Aorta (tissue), 5 donors: ENCODE results near the gene MMP2. TPM values are rescaled to one million over a fixed set of nuclear protein-coding genes. Genes with fewer than 3 reads are reported as not detected.

Experiments used
- ATAC-seq: fragments of 200-7000 bp; cut with Tn5 transposase; one replicate; pipeline ENCODE4 v1.9.1; 2022; ENCODE audit warnings: moderate library complexity; ENCODE audit not compliant: low FRiP score
- DNase-seq, 2 donors: peaks; one replicate each; pipeline ENCODE4 v3.0.0-alpha.2; 2020
- H3K27ac ChIP-seq, 2 donors: one replicate each; pipeline ENCODE4 v1.5.1; 2013; ENCODE audit warnings: low read length in 2 of 2, mild to moderate bottlenecking in 2 of 2, moderate library complexity in 2 of 2, control low read depth in 1 of 2, inconsistent platforms in 1 of 2, low read depth in 1 of 2
- H3K27me3 ChIP-seq, 2 donors: one replicate each; pipeline ENCODE4 v1.6.1; 2013; ENCODE audit warnings: control low read depth in 1 of 2, low read length in 1 of 2, mild to moderate bottlenecking in 1 of 2, moderate library complexity in 1 of 2; ENCODE audit not compliant: insufficient read depth in 2 of 2, control insufficient read depth in 1 of 2
- H3K36me3 ChIP-seq, 2 donors: one replicate each; pipeline ENCODE4 v1.6.1; 2013; ENCODE audit warnings: control low read depth in 1 of 2, low read length in 1 of 2, mild to moderate bottlenecking in 1 of 2; ENCODE audit not compliant: insufficient read depth in 2 of 2, control insufficient read depth in 1 of 2
- H3K4me1 ChIP-seq, 2 donors: one replicate each; pipeline ENCODE4 v1.6.1; 2013; ENCODE audit warnings: low read length in 2 of 2, control low read depth in 1 of 2, mild to moderate bottlenecking in 1 of 2, moderate library complexity in 1 of 2; ENCODE audit not compliant: insufficient read depth in 2 of 2, control insufficient read depth in 1 of 2
- H3K4me3 ChIP-seq, 2 donors: one replicate each; pipeline ENCODE4 v1.5.1; 2013; ENCODE audit warnings: low read length in 2 of 2, control low read depth in 1 of 2, mild to moderate bottlenecking in 1 of 2
- H3K9me3 ChIP-seq: one replicate; pipeline ENCODE4 v1.6.1; 2013; ENCODE audit warnings: mild to moderate bottlenecking, low read length; ENCODE audit not compliant: control insufficient read depth
- WGBS, 2 donors: extraction: QIAGEN DNeasy Blood & Tissue Kit; methylation state at CpG; one replicate each; pipeline ENCODE4 v1.1.7; 2013; 5-methylcytosine and 5-hydroxymethylcytosine counted together
- intact Hi-C, 2 donors: fragments of 100-400 bp; cut with DNase I; formaldehyde crosslinking; loops; one replicate each; pipeline versions ENCODE4 v1.14.2 to v1.15.0; 2022
- polyA plus RNA-seq, 2 donors: library from polyadenylated mRNA; stranded (reverse); fragments of 200-250 nt; gene quantifications; one replicate each; pipeline ENCODE4 v1.2.3, GENCODE V29; 2013
- total RNA-seq, 2 donors: library from RNA; stranded (reverse); fragmentation: NEBNext Ultra II Directional; extraction: Animal tissue kit (Norgen Biotek cat#: 25700); gene quantifications; one replicate each; pipeline ENCODE4 v1.2.1, GENCODE V29; 2021
- donor health status: healthy with polysubstance abuse.
- donor health status: Bipolar disorder and iron deficiency.
- donor health status: DM: no; HTN: no; CAD: no.
- donor health status: DM: no; HTN: no; CAD: no.
- donor health status: DM: yes; HTN: yes; CAD: no.

MMP2 gene
- total and polyA plus RNA-seq, 4 donors, result 33.2 to 731 (median 195) TPM

DNA sequence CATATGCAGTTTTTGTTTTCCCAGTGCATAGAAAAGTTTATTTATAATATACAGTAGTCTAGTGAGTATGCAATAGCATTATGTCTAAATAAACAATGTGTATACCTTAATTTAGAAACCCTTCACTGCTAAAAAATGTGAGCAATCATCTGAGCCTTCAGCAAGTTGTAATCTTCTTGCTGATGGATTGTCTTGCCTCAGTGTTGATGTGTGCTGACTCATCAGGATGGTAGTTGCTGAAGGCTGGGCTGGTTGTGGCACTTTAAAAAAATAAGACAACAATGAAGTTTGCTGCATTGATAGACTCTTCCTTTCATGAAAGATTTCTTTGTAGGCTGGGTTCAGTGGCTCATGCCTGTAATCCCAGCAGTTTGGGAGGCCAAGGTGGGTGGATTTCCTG lies 73.6 kb downstream of the MMP2 start:
- Histone ChIP-seq H3K27me3 (no peaks in the 10 kb centered on the region), H3K4me1 (peaks cover 0 to 2% of the 10 kb centered on the region in 2 donors), H3K9me3 (no peaks in the 10 kb centered on the region), H3K27ac (no peak overlapping the region), H3K4me3 (no peak overlapping the region), H3K36me3 (peaks cover 0 to 2% of the 10 kb centered on the region in 2 donors)
- intact Hi-C loops, result no loop called here
- no peak for DNase-seq
- no peak for ATAC-seq

DNA sequence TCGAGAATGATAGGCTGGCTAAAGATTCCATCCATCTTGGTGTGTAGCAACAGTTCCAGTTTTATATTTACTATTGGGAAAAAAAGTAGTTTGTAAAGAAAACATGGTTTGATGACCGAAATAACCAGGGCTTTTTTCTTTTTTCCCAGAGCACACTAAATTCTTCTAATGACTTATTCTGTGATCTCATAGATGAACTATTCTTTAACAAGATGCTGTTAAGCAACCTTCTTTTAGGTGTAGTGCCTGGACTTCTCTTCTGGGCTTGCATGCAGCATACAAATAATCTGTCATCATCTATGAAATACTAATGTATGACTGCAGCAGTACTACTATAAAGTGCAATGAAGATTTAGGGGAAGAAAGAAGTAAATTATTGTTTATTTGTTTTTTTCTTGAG lies 76.4 kb downstream of the MMP2 start:
- H3K4me3 ChIP-seq, result no peak overlapping the region
- intact Hi-C loops, result no loop called here
- H3K4me1 ChIP-seq, result peaks cover 0 to 3% of the 10 kb centered on the region in 2 donors
- no peaks in the 10 kb centered on the region for H3K36me3 ChIP-seq
- no peak overlapping the region for H3K27ac ChIP-seq
- H3K27me3 ChIP-seq, result no peaks in the 10 kb centered on the region
- DNase-seq (no peak), ATAC-seq (no peak)
- WGBS, 2 donors, result 5 to 10% methylated on average over 2 of the region's 2 CpGs
- H3K9me3 ChIP-seq, result no peaks in the 10 kb centered on the region

Other genes with a start within 250 kb of the MMP2 start
- gene IRX6, start 155.0 kb upstream of the MMP2 start, total RNA-seq, result under 1 TPM; 0.12 to 0.16 TPM
- gene IRX6, start 155.0 kb upstream of the MMP2 start, polyA plus RNA-seq, result not detected
- gene LPCAT2, start 29.9 kb downstream of the MMP2 start, total RNA-seq, result 10 to 100 TPM; 17.6 to 36.6 TPM
- gene LPCAT2, start 29.9 kb downstream of the MMP2 start, polyA plus RNA-seq, result 10 to 100 TPM; 14.8 to 17.2 TPM
- 1 to 10 TPM in 1 of 2 donors, under 1 TPM in 1; 0.45 to 2.5 TPM for gene CAPNS2, start 87.5 kb downstream of the MMP2 start, total RNA-seq
- not detected for gene CAPNS2, start 87.5 kb downstream of the MMP2 start, polyA plus RNA-seq
- gene SLC6A2, start 176.8 kb downstream of the MMP2 start, total RNA-seq, result under 1 TPM in 1 of 2 donors, not detected in 1; 0.45 TPM
- under 1 TPM in 1 of 2 donors, not detected in 1; 0.13 TPM for gene SLC6A2, start 176.8 kb downstream of the MMP2 start, polyA plus RNA-seq